GM19455 (cell line): ENCODE results near the gene IL10RB.
"Not testable (repeated sequence)": the region's sequence is repeated elsewhere in the genome, so short reads cannot be mapped to it uniquely, and the experiment has no call there.

Source experiments
- ATAC-seq: cut with Tn5 transposase; IDR thresholded peaks from one replicate; pipeline ENCODE4 v1.9.1; 2021; ENCODE audit not compliant: unreplicated experiment

Gene IL10RB

GRCh38 chr21:33240404-33240803 lies 25.8 kb upstream of the IL10RB start:
- no peak for ATAC-seq

DNA sequence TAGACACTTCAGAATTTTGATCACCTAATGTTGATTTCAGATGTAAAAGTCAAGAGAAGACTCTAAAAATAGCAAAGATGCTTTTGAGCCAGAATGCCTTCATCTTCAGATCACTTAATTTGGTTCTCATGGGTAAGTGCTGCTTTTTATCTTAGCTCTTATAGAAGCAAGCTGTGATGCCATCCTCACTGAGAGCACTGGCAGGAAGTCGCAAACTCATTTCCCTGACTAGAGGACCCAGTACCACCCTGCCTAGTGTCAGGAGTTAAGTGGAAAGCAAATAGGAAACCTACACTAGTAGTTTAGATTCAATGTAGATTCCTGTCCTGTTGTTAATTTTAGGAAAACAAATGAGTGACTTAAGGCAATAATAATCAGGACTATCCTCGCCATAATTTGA lies 24.3 kb upstream of the IL10RB start:
- ATAC-seq = no peak

- not testable (repeated sequence) for ATAC-seq
These were observed 23.3 kb upstream of the IL10RB start for GRCh38 chr21:33242846-33243245.

- ATAC-seq = no peak
These were observed 21.9 kb upstream of the IL10RB start for GRCh38 chr21:33244082-33244778.

- ATAC-seq = no peak
These were observed 21.4 kb upstream of the IL10RB start for GRCh38 chr21:33244779-33245105.

DNA sequence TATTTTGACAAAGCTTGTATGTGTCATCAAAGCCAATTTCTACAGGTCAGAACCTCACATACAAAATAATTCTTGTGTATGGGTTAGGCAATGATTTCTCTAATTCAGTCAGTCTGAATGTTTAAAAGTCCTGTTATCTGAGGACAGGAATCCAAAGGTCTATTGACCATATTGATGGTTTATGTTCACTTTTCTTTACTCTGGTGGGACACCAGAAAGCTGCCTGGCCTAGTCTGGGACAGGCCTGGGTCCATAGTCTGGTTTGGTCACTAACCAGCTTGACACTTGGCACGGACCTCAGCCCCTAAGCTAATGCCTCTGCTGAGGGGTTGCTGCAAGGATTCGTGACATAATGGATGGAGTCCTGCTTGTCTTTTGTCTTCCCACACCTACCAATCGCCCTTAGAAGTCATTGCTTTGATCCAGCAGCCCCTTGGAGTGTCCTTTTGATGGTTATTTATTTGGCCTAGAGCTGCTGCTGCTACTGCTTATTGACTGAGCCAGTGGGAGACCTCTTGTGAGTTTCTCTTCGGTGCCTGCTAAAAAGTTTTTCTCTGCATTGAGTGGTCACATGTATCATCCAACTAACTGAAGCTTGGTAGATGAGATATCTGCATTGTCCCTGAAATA lies 20.8 kb upstream of the IL10RB start:
- ATAC-seq = no peak

DNA sequence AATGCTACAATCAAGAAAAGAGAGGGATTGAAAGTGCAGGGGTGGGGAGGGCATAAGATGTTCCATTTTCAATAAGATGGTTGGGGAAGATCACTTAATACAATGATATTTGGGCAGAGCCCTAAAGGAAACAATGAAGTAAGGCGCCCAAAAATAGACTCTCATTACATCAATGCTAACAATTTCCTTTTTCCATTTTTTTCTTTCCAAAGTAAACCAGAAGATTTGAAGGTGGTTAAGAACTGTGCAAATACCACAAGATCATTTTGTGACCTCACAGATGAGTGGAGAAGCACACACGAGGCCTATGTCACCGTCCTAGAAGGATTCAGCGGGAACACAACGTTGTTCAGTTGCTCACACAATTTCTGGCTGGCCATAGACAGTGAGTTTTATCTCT lies 19.7 kb upstream of the IL10RB start:
- no peak for ATAC-seq

GRCh38 chr21:33246963-33247362 lies 19.2 kb upstream of the IL10RB start:
- no peak for ATAC-seq

DNA sequence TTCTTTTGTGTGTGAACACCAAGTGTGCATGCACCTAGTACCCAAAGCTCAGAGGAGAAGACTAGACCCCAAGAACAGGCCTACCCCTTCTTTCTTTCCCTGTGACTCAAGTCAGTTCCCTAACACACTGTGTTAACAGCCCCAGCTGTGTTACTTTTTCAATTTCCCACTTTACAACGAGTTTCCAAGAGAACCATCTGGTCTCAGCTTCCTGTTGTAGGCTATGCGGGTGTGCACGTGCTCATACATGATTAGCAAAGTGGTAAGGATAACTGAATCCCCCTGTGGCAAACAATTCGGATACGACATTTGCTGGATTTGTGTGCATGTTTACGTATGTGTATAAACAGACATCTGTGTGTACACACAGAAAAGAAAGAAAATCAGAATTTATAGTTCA lies 18.6 kb upstream of the IL10RB start:
- no peak for ATAC-seq

DNA sequence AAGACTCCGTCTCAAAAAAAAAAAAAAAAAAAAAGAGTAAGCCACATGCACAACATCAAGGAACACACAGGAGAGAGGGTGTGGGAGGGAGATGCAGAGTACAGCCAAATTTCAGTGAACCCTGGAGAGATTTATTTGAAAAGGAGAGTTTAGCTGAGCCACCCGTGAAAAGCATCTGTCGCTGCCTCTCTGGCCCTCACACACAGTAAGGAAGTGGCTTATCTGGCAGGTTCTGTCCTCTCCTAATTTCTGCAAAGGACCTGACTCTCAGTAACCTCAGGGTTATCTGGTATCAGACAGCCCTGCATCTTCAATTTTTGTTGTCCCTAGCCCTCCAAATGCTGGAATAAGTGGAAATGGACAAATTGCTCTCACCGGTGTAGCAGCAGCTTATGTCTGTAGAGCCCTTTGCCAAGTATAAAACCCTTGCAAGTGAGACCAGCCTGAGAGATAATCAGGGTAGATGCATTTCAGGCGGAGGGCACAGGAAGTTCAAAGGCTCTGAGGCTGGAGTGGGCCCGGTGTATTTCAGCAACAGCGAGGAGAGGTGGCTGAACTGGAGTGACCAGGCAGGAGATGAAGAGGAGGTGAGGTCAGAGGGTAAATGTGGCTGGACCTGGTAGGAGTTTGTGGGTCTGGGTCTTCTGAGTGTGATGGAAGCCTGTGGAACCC lies 16.7 kb upstream of the IL10RB start:
- ATAC-seq = no peak

- ATAC-seq = no peak
These were observed 15.0 kb upstream of the IL10RB start for GRCh38 chr21:33251119-33251518.

GRCh38 chr21:33253382-33253781 lies 12.8 kb upstream of the IL10RB start:
- ATAC-seq = not testable (repeated sequence)

GRCh38 chr21:33254766-33255165 lies 11.4 kb upstream of the IL10RB start:
- ATAC-seq = no peak

DNA sequence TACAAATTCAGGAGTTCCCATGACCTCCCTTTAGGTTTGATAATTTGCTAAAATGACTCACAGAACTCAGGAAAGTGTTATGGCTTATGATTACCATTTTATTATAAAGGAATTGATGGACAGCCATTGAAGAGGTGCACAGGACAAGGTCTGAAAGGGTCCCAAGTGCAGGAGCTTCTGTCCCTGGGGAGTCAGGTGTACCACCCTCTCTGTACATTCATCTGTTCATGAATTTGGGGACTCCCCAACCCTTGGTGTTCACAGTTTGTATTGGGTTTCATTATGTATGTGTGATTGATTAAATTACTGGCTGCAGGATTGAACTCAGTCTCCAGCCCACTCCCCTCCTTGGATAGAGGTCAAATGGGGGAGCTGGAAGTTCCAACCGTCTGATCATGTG lies 10.8 kb upstream of the IL10RB start:
- no peak for ATAC-seq

GRCh38 chr21:33256019-33256418 lies 10.1 kb upstream of the IL10RB start:
- ATAC-seq = no peak

- ATAC-seq = no peak
These were observed 8.9 kb upstream of the IL10RB start for GRCh38 chr21:33257094-33257803.

GRCh38 chr21:33258475-33258874 lies 7.7 kb upstream of the IL10RB start:
- no peak for ATAC-seq

DNA sequence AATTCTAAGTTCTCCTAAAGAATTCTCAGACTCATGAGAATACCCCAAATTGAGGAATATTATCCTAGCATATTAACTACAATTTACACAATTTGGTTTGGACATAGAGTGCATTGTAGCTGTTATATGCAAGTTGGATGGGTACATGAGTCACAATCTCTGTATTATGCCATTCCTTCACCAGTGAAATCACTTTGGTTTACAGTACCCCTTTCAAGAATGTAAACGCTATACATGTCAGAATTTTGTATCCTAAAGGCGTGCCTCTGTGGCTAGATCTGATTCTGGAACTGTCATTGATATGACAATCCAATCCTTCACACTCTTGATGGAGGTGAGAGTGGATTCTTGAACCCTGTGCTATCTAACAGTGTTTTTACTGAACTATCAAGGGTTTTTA lies 6.7 kb upstream of the IL10RB start:
- no peak for ATAC-seq

DNA sequence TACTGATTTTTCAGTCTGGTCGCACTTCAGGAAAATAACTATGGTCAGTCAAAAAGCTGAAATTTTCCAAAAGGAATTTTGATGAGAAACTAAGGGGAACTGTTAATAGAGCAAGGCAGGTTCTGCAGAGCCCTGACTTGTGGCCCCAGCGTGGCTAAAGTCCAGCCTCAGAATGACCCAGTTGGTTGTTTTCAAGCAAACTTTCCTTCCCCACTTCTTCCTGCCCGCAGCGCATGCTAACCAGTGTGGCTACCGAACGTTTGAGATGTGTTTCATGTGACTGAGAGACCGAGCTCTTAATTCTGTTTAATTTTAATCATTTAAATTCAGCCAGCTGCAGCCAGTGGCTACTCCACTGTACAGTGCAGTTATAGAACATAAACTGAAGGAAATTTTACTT lies 6.2 kb upstream of the IL10RB start:
- no peak for ATAC-seq

GRCh38 chr21:33261635-33262034 lies 4.5 kb upstream of the IL10RB start:
- ATAC-seq = no peak

DNA sequence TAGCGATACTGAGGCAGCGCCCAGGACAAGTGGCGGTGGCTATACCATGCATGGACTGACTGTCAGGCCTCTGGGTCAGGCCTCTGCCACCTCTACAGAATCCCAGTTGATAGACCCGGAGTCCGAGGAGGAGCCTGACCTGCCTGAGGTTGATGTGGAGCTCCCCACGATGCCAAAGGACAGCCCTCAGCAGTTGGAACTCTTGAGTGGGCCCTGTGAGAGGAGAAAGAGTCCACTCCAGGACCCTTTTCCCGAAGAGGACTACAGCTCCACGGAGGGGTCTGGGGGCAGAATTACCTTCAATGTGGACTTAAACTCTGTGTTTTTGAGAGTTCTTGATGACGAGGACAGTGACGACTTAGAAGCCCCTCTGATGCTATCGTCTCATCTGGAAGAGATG lies 3.2 kb upstream of the IL10RB start:
- ATAC-seq = no peak

GRCh38 chr21:33264561-33264960 lies 1.6 kb upstream of the IL10RB start:
- no peak for ATAC-seq
